Epithelial cell of esophagus (primary cell): ENCODE data around the gene PPFIBP1.
A peak's percentile ranks its signal among the peaks of the same experiment; 100 is the strongest.

ENCODE experiments used
- DNase-seq: peaks from one replicate; pipeline ENCODE4 v3.0.0; 2010; ENCODE audit warnings: low read depth
- H3K4me3 ChIP-seq: 2 replicates; pipeline ENCODE4 v1.5.1; 2011; ENCODE audit warnings: mild to moderate bottlenecking, low read length, control low read depth
- TF ChIP-seq, protein P1 (sequence below): IDR thresholded peaks from 2 replicates; pipeline ENCODE4 v1.5.1; 2011; ENCODE audit warnings: low read depth, mild to moderate bottlenecking, low read length, control low read depth, inconsistent platforms; ENCODE audit not compliant: insufficient read depth; ENCODE audit errors: missing control alignments

PPFIBP1 gene

DNA sequence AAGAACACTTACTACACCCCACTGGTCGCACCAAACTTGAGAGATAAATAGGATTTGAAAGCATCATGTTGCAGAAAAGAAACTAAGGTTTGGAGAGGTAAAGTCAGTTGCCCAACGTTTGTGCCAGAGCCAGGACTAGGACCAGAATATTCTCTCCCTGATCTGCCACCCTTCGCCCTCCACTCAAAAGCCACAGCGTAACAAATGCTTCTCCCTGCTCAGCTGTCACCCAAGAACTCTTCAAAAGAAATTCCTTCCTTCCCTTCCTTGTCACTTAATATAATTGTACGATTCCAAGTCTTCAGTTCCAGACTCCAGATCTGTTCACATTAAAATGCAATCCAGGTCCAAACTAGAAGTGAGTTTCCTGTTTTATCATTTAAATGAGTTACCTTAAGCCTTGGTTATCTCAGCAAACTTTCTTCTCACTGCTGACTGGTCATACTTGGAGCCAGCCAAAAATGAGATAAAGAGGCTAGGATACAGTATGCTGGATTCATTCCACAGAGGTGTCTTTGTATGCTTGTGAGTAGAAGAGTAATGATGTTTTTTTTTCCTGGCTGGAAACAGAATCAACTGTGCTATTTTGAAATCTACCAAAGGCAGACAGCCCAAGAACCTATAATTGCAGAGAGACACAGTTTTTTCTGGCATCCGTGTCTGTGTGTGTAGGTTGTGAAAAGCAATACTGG, 12.8 kb upstream of the PPFIBP1 start:
- no peak overlapping the region for H3K4me3 ChIP-seq
- no peak for DNase-seq
- TF ChIP-seq, protein P1, sequence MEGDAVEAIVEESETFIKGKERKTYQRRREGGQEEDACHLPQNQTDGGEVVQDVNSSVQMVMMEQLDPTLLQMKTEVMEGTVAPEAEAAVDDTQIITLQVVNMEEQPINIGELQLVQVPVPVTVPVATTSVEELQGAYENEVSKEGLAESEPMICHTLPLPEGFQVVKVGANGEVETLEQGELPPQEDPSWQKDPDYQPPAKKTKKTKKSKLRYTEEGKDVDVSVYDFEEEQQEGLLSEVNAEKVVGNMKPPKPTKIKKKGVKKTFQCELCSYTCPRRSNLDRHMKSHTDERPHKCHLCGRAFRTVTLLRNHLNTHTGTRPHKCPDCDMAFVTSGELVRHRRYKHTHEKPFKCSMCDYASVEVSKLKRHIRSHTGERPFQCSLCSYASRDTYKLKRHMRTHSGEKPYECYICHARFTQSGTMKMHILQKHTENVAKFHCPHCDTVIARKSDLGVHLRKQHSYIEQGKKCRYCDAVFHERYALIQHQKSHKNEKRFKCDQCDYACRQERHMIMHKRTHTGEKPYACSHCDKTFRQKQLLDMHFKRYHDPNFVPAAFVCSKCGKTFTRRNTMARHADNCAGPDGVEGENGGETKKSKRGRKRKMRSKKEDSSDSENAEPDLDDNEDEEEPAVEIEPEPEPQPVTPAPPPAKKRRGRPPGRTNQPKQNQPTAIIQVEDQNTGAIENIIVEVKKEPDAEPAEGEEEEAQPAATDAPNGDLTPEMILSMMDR: no peak

DNA sequence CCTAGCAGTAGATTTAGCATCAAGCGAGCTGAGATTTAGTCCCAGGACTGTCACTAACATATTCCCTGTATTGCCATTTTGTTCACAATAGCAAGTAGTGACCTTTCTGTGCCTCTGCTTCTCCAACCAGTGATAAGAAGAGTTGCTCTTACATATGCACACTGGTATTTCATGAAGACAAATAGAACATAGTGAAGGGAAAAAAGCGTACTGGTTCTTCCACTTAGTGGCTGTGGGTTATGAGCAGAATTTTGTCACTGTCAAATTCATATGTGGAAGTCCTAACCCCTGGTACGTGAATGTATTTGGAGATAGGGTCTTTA, 12.3 kb upstream of the PPFIBP1 start:
- TF ChIP-seq, protein P1: no peak
- no peak for DNase-seq
- no peak overlapping the region for H3K4me3 ChIP-seq

DNA sequence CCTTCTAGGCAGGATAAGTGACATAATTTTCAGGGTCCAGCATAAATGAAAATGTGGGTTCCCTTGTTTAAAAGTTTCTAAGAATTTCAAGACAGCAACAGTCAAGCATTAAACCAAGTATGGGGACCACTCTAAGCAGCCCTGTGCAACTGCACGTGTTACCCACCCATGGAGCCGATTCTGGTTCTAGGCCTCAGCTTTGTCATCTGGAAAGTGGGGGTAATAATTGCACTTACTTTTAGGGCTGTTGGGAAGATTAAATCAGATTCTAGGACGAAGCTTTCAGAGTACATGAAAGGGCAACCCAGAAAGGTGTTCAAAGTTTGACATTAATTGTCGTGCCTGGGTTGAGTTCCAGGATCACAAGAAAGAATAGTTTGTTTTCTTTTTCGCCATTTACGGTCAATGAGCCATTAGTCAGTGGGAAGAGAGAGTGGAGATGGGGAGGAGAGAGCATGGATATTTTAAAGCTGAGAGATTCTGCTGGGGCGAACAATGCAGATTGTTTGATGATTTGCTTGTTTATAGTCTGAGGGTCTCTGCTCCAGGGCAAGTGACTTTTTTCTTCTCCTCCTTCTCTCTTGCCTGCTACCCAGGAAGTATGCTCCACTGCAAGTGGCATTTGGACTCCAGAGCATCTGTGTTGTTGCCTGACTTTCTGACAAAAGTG, 10.7 kb upstream of the PPFIBP1 start:
- H3K4me3 ChIP-seq: no peak overlapping the region
- no peak for DNase-seq
- TF ChIP-seq, protein P1: no peak

DNA sequence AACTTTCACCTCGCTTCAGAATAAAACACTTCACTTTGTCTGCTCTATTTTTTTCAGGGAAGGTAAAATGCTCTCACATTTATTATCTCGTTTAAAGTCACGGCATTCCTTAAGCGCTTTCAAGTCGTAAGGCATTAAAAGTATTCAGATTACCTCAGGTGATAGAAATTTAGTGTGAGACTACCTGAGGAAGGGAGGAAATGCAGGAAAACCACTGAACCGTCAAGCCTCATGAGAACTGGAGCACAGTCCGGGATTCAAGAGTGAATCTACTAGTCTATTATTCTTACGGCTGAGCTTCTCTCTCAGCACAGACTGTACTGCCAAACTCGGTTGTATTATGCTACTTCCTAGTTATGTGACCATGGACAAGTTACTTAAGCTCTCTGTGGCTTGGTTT, 8.3 kb upstream of the PPFIBP1 start:
- TF ChIP-seq, protein P1: no peak
- no peak overlapping the region for H3K4me3 ChIP-seq
- no peak for DNase-seq

DNA sequence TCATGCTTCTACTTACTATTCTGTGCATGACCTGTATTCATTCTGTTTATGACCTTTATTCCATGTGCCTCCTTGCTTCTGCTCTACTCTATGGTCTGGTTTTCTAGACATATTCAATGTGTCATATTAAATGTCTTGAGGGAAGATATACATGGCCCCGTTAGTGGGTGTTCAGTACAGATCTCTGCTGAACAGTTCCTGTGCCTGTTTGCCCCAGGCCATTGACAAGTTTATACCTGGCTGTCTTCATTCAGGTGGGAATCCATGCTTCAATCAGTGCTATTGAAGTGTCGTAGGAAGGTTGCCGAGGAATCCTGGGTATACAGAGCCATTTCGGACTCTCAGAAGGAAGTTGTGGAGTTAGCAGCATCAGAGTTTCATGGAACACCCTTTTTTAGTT, 7.4 kb upstream of the PPFIBP1 start:
- H3K4me3 ChIP-seq: no peak overlapping the region
- peak; percentile 25 for DNase-seq
- TF ChIP-seq, protein P1: no peak

DNA sequence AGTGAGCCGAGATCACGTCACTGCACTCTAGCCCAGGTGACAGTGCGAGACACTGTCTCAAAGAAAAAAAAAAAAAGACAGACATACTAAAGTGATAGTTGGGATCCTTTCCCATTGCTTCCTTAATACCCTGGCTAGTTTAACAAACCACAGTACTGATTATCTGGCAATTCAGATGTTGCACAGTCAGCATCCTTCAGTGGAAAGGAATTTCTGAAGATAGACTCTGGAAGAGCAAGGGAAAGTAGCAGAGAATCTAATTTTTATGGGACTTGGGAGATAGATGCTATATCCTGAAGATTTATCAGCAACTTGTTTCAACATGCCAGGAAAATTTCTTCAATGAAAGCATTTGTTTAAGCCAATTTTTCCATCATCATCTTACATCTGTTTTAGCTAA, 6.5 kb upstream of the PPFIBP1 start:
- DNase-seq: no peak
- TF ChIP-seq, protein P1: no peak
- H3K4me3 ChIP-seq: no peak overlapping the region
